PFSK-1 (cell line): ENCODE results near the gene ARCN1.

ENCODE experiments used
- POLR2AphosphoS5 ChIP-seq: IDR thresholded peaks from 2 replicates; pipeline ENCODE4 v1.6.1; 2012; ENCODE audit warnings: low read depth, mild to moderate bottlenecking, control low read depth, low read length, moderate library complexity
- REST ChIP-seq, 2 experiments: IDR thresholded peaks; 2 replicates each; pipeline versions ENCODE4 v1.6.1 to v1.8.0; 2011 to 2012; ENCODE audit warnings: low read depth in 2 of 2, low read length in 2 of 2, control low read depth in 1 of 2, inconsistent platforms in 1 of 2, mild to moderate bottlenecking in 1 of 2, moderate library complexity in 1 of 2; ENCODE audit not compliant: insufficient read depth in 1 of 2

- TF ChIP-seq REST (IDR thresholded peaks at IDR 0.05; ENCODE audit: insufficient read depth in 1 of 2, low read depth in 2 of 2, low read length in 2 of 2), result no peak
- TF ChIP-seq POLR2AphosphoS5, result no peak
These were observed 61.8 kb downstream of the ARCN1 start for GRCh38 chr11:118633979-118634378.
